ENCODE results near the gene SNTA1.

Gene SNTA1

DNA sequence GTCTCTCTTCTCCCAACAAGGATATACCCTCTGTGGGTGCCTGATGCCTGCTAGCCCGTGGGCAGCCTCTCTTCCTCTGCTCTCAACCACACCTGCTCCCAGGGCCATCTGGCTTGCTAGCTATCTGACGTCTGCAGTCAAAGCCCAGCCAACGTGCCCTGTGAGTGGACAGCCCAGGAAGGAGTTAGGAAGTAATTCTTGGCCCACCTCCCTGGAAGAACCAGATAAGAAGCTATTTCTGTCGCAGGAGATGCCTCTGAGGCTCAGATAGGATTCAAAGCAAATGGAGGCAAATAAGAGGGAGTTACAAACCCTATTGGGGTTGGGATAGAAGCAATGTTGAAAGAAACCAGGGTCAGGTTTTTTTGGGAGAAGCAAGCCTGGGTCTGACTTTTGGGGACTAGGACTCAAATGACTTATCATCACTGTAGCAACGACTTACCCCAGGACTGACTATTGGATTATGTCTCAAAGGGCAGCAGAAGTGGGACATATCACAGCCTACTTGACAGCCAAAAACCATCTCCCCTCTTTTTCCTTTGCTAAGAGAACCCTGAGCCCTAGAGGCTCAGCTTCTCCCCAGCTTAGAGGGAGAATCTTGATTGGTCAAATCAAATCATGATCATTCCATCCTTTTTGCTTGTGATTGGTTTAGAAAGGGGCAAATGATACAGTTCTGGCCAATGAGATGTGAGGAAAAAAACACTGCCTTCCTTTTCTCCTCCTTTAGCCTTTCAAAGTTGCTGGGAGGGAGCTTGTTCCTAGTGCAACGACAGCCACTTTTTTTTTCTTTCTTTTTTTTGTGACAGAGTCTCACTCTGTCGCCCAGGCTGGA, 24.2 kb downstream of the SNTA1 start:
- in situ Hi-C loops (cut with HindIII; ENCODE audit: low sequenced_read_pairs): no loop called here
- no peak for DNase-seq (ENCODE audit: low read depth, low spot score)
- H3K4me3 ChIP-seq (ENCODE audit: low read depth, low read length): no peak overlapping the region
- TF ChIP-seq, protein P1, sequence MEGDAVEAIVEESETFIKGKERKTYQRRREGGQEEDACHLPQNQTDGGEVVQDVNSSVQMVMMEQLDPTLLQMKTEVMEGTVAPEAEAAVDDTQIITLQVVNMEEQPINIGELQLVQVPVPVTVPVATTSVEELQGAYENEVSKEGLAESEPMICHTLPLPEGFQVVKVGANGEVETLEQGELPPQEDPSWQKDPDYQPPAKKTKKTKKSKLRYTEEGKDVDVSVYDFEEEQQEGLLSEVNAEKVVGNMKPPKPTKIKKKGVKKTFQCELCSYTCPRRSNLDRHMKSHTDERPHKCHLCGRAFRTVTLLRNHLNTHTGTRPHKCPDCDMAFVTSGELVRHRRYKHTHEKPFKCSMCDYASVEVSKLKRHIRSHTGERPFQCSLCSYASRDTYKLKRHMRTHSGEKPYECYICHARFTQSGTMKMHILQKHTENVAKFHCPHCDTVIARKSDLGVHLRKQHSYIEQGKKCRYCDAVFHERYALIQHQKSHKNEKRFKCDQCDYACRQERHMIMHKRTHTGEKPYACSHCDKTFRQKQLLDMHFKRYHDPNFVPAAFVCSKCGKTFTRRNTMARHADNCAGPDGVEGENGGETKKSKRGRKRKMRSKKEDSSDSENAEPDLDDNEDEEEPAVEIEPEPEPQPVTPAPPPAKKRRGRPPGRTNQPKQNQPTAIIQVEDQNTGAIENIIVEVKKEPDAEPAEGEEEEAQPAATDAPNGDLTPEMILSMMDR (IDR thresholded peaks at IDR 0.05; ENCODE audit: low read depth, low read length): no peak

DNA sequence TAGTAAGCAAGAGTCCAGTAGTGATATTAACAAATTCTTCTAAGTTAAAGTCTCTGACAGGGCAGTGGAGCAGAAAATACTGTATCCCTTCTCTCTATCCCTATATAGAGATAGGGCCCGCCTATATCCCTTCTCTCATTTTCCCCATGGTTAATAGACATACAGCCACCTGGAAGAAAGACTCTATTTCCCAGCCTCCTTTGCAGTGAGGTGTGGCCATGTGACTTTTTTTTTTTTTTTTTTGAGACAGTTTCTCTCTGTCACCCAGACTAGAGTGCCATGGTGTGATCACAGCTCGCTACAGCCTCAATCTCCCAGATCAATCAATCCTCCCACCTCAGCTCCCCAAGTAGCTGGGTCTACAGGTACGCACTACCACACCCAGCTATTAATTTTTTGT, 25.5 kb downstream of the SNTA1 start:
- DNase-seq (ENCODE audit: low read depth, low spot score): no peak
- no peak overlapping the region for H3K4me3 ChIP-seq (ENCODE audit: low read depth, low read length)
- TF ChIP-seq, protein P1 (IDR thresholded peaks at IDR 0.05; ENCODE audit: low read depth, low read length): no peak
- in situ Hi-C loops (cut with HindIII; ENCODE audit: low sequenced_read_pairs): no loop called here

DNA sequence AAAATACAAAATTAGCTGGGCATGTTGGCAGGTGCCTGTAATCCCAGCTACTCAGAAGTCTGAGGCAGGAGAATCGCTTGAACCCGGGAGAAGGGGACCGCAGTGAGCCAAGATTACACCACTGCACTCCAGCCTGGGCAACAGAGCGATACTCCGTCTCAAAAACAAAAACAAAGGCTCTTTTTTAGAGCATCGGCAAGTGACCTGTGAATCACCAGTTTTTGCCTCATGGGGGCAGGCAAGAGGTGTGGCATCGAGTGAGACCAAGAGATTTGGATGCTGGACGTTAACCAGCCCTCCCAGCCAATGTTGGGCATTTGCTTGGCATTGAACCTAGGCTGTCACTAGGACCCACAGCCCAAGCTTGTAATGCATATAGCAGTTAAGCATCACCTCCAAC, 27.6 kb downstream of the SNTA1 start:
- TF ChIP-seq, protein P1 (IDR thresholded peaks at IDR 0.05; ENCODE audit: low read depth, low read length): peak; percentile 60
- peak; percentile 38 for DNase-seq (ENCODE audit: low read depth, low spot score)
- H3K4me3 ChIP-seq (ENCODE audit: low read depth, low read length): no peak overlapping the region
- in situ Hi-C loops (cut with HindIII; ENCODE audit: low sequenced_read_pairs): no loop called here

DNA sequence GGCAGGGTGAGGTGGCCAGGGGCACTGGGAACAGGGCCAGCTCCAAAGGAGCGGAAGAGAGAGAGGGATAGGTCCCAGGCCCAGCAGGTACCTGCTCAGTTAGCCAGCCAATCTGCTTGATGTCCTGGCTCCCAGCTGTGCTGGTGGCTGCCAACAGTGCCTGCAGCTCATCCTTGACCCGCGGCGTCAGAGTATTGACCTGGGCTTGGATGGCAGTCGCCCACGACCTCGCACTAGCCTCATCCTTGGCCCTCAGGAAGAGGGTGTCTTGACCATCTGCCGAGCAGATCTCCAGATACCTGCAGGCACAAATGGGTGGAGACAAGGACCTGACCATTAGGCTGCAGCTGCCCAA, 31.1 kb downstream of the SNTA1 start:
- TF ChIP-seq, protein P1 (IDR thresholded peaks at IDR 0.05; ENCODE audit: low read depth, low read length): no peak
- in situ Hi-C loops (cut with HindIII; ENCODE audit: low sequenced_read_pairs): no loop called here
- H3K4me3 ChIP-seq (ENCODE audit: low read depth, low read length): no peak overlapping the region
- DNase-seq (ENCODE audit: low read depth, low spot score): no peak

DNA sequence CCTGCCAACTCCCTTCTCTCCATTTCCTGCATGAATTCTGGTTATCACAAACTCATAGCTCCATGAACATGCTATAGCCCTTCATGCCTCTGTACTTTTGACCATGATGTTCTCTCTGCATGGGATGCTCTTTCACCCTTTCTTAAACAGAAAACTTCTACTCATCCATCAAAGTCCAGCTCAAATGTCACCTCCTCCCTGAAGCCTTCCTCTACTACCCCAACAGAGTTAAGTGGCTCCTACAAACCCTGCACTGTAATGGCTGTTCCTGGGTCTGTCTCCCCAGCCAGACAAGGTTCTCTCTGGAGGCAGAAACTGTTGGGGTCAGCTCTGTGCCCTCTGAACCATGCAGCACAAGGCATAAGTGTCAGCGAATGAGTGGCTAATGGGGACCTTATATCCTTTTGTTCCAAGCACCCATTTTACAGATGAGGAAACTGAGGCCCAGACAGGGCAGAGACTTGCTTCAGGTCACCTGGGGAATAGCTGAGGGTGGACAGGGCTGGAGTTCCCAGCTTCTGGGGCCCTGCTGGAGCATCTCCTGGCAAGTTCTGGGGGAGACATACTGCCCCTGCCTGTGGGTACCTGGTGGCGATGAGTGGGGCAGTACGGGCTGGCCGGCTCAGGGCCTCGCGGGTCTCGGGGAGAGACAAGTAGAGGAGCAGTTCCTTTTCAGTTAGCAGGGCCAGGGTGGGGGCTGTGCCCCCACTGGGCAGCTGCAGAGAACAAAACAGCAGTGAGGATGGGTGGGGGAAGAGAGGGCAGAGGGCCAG, 31.7 kb downstream of the SNTA1 start:
- in situ Hi-C loops (cut with HindIII; ENCODE audit: low sequenced_read_pairs): no loop called here
- TF ChIP-seq, protein P1 (IDR thresholded peaks at IDR 0.05; ENCODE audit: low read depth, low read length): no peak
- DNase-seq (ENCODE audit: low read depth, low spot score): no peak
- H3K4me3 ChIP-seq (ENCODE audit: low read depth, low read length): no peak overlapping the region

DNA sequence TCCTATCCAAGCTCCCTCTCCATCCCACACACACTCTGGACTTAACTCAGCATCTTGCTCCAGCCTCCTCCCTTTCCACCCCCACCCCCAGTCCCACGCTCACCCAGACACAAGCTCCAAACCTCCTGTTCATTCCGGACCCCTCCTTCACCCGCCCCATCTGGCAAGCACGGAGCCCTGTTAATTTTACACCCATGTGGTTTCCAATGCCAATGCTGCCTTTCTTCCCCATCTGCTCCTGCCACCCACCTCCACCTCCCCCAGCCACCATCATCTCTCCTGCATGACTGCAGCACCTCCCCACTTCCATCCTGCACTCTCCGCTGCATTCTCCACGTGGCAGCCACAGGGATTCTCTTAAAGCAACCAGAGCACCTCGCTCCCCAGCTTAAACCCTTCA, 32.3 kb downstream of the SNTA1 start:
- DNase-seq (ENCODE audit: low read depth, low spot score): no peak
- no peak overlapping the region for H3K4me3 ChIP-seq (ENCODE audit: low read depth, low read length)
- in situ Hi-C loops (cut with HindIII; ENCODE audit: low sequenced_read_pairs): no loop called here
- TF ChIP-seq, protein P1 (IDR thresholded peaks at IDR 0.05; ENCODE audit: low read depth, low read length): no peak

Data from astrocyte of the spinal cord (primary cell).